Stimulated activated CD8-positive, alpha-beta memory T cell treated with anti-CD3 and anti-CD28 coated beads, Interleukin-4, amount 100 ng/mL, for 24 hours (primary cell): ENCODE results near the gene FCHSD1.
A peak's percentile ranks its signal among the peaks of the same experiment; 100 is the strongest.

Source experiments
- DNase-seq: peaks from one replicate; pipeline ENCODE4 v3.0.0-alpha.2; 2020; ENCODE audit warnings: low read depth

The FCHSD1 gene

GRCh38 chr5:141672841-141673813 is 21.9 kb upstream of the FCHSD1 start:
- no peak for DNase-seq

GRCh38 chr5:141672071-141672840 is 21.0 kb upstream of the FCHSD1 start:
- no peak for DNase-seq

GRCh38 chr5:141669520-141669919 is 18.3 kb upstream of the FCHSD1 start:
- no peak for DNase-seq

GRCh38 chr5:141668601-141669265 is 17.5 kb upstream of the FCHSD1 start:
- no peak for DNase-seq

- no peak for DNase-seq
Observed at GRCh38 chr5:141665995-141666940, 15.1 kb upstream of the FCHSD1 start.

GRCh38 chr5:141664733-141665461 is 13.7 kb upstream of the FCHSD1 start:
- peak; percentile 49 for DNase-seq

- DNase-seq: no peak
Observed at GRCh38 chr5:141663506-141663905, 12.3 kb upstream of the FCHSD1 start.

- DNase-seq: no peak
Observed at GRCh38 chr5:141662028-141662427, 10.8 kb upstream of the FCHSD1 start.

- no peak for DNase-seq
Observed at GRCh38 chr5:141657937-141658545, 6.8 kb upstream of the FCHSD1 start.

- DNase-seq: no peak
Observed at GRCh38 chr5:141657404-141657803, 6.2 kb upstream of the FCHSD1 start.

- no peak for DNase-seq
Observed at GRCh38 chr5:141656396-141656795, 5.2 kb upstream of the FCHSD1 start.

GRCh38 chr5:141655020-141655419 is 3.8 kb upstream of the FCHSD1 start:
- DNase-seq: no peak

- DNase-seq: no peak
Observed at GRCh38 chr5:141654298-141654697, 3.1 kb upstream of the FCHSD1 start.

GRCh38 chr5:141651728-141652105 is 499 bp upstream of the FCHSD1 start:
- DNase-seq: no peak

GRCh38 chr5:141649972-141650371 is 1.2 kb downstream of the FCHSD1 start:
- DNase-seq: no peak

- no peak for DNase-seq
Observed at GRCh38 chr5:141649056-141649688, 2.0 kb downstream of the FCHSD1 start.

- DNase-seq: no peak
Observed at GRCh38 chr5:141647851-141648250, 3.4 kb downstream of the FCHSD1 start.

- DNase-seq: no peak
Observed at GRCh38 chr5:141647242-141647641, 4.0 kb downstream of the FCHSD1 start.

- DNase-seq: no peak
Observed at GRCh38 chr5:141646026-141646425, 5.2 kb downstream of the FCHSD1 start.
